HG03439 (cell line): ENCODE data around the gene TFR2.
"Not testable (repeated sequence)": the region's sequence is repeated elsewhere in the genome, so short reads cannot be mapped to it uniquely, and the experiment has no call there.

ENCODE experiments used
- ATAC-seq: cut with Tn5 transposase; IDR thresholded peaks from one replicate; pipeline ENCODE4 v1.9.1; 2021; ENCODE audit warnings: mild to moderate bottlenecking, moderate library complexity; ENCODE audit not compliant: unreplicated experiment

Gene TFR2

DNA sequence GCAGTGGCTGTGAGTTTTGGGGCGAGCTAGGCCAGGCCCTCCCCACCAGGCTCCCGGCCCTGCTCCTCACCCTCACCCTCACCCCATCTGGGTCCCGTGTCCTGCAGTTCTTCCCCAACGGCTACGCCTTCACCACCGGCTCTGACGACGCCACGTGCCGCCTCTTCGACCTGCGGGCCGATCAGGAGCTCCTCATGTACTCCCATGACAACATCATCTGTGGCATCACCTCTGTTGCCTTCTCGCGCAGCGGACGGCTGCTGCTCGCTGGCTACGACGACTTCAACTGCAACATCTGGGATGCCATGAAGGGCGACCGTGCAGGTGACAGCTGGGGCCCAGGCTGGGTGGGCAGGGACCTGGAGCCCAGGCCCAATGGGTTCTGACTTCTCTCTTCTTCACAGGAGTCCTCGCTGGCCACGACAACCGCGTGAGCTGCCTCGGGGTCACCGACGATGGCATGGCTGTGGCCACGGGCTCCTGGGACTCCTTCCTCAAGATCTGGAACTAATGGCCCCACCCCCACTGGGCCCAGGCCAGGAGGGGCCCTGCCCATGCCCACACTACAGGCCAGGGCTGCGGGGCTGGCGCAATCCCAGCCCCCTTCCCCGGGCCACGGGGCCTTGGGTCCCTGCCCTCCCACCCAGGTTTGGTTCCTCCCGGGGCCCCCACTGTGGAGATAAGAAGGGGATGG, 37.1 kb upstream of the TFR2 start:
- no peak for ATAC-seq

- ATAC-seq: no peak
Observed at GRCh38 chr7:100677308-100678267, 36.2 kb upstream of the TFR2 start.

DNA sequence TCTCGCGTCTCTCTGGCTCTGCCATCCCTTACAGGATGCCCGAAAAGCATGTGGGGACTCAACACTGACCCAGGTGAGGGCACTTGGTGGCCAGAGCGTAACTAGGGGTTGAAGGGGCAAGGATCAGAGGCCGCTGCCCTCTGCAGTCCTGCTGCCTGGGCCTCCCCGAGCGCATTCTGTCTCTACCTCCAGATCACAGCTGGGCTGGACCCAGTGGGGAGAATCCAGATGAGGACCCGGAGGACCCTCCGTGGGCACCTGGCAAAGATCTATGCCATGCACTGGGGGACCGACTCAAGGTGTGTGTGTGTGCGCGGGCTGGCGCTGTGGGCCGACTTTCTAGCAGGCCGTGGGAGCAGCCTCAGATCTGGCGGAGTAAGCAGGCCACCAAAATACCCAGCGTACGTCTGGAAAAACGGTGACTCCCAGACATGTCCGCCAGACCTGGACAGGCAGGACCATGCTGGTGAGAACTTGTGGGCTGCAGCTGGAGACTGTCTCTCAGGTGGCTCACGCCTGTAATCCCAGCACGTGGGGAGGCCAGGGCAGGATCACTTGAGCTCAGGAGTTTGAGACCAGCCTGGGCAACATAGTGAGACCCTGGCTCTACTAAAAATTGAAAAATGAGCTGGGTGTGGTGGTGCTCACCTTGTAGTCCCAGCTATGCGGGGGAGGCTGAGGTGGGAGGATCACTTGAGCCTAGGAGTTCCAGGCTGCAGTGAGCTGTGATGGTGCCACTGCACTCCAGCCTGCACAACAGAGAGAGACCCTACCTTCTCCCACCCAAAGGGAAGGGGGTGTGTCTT, 35.4 kb upstream of the TFR2 start:
- no peak for ATAC-seq

DNA sequence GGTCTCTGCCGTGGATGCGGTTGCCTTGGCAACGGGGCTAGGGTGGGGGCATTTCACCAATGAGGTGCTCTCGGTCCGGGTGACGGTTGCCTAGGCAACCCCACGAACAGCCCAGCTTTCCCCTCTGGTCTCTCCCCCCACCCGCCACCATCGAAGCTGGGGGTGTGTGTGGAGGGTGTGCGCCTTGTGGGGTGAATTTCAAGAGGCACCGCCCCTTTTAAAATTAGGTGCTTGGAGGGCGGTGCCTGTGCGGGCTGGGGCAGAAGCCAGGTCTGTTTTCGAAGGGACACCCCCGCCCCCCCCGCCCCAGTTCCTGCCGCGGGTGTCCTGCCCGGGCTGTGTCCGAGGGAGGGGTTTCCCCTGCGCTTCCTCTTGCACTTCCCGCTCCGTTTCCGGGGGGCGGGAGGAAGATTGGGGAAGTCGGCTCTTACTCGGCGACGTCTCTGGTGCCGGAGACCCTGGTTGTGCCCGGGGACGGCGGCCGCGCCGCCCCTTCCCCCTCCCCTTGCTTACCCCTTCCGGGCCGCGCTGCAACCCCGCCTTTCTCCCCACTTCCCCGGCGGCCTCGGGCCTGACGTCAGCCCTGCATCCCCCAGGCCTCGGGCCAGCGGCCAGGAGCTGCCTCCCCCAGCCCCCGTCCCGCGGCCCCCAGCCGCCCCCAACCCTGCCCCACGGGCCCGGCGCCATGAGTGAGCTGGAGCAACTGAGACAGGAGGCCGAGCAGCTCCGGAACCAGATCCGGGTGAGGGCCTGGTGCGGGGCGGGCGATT, 34.4 kb upstream of the TFR2 start:
- ATAC-seq: peak; percentile 21

DNA sequence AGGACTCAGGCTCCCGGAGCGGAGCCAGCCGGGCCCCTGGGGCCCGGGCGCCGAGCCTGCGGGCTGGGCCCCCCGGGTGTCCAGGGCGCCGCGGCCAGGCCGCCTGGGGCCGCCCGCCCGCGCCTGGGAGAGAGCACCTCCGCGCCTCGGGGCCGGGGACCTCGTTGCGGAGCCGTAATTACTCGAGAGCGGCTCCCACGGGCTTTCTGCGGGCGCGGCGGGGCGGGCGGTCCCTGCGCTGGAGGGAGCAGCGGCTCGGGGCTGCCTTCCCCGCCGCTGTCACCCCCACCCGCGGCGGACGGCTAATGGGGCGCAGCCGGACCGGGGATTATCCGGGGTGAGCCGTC, 33.7 kb upstream of the TFR2 start:
- no peak for ATAC-seq

- no peak for ATAC-seq
Observed at GRCh38 chr7:100674411-100675104, 33.2 kb upstream of the TFR2 start.

GRCh38 chr7:100673942-100674410, 32.6 kb upstream of the TFR2 start:
- no peak for ATAC-seq

DNA sequence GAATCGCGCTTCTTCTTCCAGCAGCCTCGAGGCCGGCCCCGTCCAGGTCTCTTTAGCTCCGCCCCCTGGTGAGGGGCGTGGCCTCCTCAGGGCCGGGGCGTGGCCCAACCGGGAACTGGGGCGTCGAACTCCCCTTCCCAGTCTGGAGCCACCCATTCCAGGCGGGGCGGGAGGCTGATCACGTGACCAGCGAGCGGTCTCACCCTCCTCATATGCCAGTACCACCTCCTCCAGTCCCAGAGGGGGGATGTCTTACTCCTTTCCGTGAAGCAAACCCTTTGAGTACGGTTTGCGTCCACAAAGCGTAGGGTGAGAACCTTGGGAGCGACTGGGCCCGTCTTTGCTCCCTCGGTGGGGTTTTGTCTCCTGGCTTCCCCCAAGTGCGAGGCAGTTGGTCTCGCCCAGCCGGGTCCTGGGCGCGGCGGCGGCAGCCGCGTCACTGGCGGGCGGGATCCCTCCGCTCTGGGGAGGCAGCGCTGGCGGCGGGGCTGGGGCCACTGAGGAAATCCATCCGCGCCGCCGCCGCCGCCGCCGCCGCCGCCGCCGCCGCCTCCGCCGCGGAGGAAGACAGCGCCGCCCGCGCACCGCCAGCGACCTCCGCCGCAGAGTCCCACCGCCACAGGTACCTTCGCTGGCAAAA, 32.1 kb upstream of the TFR2 start, which contains the start of gene GNB2:
TSS of gene GNB2 (plus strand) at position 439 of the 640 bp plus-strand sequence. CDS start 2,526 bp downstream, outside the sequence.
- ATAC-seq: peak; percentile 71

DNA sequence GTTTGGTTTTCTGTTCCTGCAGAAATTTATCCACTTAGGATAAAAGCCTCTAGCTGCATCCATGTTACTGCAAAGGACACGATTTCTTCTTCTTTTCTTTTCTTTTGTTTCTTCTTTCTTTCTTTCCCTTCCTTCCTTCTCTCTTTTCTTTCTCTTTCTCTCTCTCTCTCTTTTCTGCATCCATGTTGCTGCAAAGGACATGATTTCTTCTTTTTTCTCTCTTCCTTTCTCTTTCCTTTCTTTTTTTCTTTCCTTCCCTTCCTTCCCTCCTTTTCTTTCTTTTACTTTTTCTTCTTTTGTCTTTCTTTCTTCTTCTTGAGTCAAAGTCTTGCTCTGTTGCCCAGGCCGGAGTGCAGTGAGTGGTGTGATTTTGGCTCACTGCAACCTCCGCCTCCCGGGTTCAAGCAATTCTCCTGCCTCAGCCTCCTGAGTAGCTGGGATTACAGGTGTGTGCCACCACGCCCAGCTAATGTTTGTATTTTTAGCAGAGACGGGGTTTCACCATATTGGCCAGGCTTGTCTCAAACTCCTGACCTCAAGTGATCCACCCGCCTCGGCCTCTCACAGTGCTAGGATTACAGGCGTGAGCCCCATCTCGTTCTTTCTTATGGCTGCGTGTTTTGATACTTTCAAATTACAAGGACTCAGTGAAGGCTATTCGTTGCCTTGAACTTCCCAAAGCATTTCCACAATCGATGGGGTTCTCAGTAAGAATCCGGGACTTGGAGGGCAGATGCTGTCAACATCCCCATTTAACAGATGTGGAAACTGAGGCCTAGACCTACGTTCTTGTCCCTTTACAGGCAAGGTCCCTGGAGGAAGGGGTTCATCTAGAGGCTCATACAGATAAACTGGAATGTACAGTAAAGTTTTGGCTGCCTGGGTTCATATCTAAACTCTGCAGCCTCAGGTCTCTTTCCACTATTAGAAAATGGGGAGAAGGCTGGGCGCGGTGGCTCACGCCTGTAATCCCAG, 30.3 kb upstream of the TFR2 start:
- no peak for ATAC-seq

DNA sequence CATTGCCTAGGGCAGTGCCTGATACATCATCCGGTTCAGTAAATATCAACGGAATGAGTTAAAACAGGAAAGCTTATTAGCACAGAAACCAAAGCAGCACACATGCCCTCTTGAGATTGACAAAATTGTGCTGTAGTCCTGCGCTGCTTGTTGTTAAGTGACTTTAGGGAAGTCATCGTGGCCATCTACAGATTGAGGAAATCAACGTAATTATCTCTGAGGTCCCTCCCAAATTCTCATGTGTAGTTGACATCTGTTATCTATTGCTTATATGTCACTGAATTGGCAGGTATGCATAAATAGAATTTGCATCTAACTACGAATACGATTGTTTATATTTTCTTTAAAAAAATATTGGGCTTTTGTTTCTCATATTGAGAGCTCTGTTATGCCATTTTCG, 28.7 kb upstream of the TFR2 start:
- no peak for ATAC-seq

GRCh38 chr7:100669106-100669505, 27.8 kb upstream of the TFR2 start:
- not testable (repeated sequence) for ATAC-seq

DNA sequence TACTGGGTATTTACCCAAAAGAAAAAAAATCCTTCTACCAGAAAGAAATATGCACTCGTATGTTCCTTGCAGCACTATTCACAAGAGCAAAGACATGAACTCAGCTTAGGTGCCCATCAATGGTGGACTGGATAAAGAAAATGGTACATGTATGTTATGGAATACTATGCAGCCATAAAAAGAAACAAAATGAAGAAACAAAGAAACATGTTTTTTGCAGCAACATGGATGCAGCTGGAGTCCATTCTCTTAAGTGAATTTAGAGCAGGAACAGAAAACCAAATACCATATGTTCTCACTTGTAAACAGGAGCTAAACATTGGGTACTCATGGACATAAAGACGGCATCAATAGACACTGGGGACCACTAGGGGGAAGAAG, 26.7 kb upstream of the TFR2 start:
- ATAC-seq: no peak

- ATAC-seq: no peak
Observed at GRCh38 chr7:100667331-100668068, 26.1 kb upstream of the TFR2 start.

DNA sequence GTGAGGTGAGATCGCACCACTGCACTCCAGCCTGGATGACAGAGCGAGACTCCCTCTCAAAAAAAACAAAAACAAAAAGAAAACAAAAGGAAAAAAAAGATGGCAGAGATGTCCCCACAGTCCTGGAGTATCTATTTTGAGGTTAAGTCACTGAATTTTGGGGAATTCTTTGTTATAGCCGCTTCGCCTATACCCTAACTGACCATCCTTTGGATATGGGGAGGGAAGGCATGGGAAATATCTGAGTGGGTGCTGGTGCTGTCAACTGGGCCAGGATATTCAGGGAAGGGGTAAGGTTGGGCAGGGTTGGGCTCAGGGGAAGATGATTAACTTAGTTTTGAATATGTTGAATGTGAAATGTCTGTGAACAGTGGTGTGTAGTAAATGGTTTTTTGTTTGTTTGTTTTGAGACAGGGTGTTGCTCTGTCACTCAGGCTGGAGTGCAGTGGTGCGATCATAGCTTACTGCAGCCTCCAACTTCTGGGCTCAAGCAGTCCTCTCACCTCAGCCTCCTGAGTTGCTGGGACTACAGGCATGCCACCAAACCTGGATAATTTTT, 23.9 kb upstream of the TFR2 start:
- no peak for ATAC-seq

DNA sequence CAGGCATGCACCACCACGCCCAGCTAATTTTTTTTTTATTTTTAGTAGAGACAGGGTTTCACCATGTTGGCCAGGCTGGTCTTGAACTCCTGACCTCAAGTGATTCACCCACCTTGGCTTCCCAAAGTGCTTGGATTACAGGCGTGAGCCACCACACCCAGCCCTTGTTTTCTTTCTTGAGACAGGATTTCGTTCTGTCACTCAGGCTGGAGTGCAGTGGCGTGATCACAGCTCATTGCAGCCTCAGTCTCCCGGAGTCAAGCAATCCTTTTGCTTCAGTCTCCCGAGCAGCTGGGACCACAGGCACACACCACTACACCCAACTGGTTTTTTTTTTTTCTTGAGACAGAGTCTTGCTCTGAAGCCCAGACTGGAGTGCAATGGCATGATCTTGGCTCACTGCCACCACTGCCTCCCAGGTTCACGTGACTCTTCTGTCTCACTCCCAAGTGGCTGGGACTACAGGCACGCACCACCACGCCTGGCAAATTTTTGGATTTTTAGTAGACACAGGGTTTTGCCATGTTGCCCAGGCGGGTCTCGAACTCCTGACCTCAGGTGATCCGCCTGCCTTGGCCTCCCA, 20.9 kb upstream of the TFR2 start:
- ATAC-seq: not testable (repeated sequence)

DNA sequence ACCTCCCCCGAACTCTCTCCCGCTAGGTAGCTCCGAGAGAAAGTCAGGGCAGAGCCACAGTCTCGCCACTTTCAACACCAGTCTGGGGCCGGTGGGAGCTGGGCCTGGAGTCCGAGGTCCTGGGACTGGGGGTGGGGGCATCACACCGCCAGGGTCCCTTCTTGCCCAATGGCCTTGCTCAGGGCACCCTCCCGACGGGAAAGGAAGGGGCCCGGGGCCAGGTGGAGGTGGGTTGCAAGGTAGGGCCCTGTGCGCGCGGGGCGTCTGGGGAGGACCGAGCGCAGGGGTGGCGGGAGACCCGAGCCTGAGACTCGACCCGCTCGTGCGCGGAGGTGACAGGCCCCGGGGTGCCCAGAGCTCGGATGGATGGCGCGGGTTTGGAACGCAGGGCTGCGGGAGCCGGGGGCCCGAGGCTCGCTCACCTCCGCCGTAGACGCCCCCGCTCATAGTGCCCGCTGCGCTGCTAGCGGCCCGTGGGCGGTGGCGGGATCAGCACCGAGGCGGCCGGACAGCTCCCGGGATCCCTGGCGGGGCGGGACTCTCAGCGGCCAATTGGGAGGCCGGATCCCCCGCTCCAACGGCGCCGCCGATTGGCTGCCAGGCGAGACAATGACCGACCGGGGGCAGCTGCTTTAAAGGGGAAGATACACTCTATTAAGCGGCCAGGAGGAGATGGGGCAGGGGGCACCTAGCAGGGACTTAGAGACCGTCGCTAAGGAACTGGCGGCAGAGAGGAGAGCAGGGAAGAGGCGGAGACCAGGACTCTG, 14.7 kb upstream of the TFR2 start, which contains the start of gene ACTL6B:
TSS of gene ACTL6B (minus strand) at position 541 of the 767 bp plus-strand sequence. CDS start at position 447, 94 bp downstream.
- ATAC-seq: no peak
